ENCODE results near the gene ERN1. TPM values are rescaled to one million over a fixed set of nuclear protein-coding genes. Genes with fewer than 3 reads are reported as not detected.

ERN1 gene
- polyA plus RNA-seq, 1 experiment: 8.6 TPM

- Histone ChIP-seq H3K36me3 (ENCODE audit: control insufficient read depth, insufficient read depth, low read length) (no peaks in the 10 kb centered on the region), H3K27me3 (ENCODE audit: control insufficient read depth, insufficient read depth, low read length) (no peaks in the 10 kb centered on the region), H3K4me3 (ENCODE audit: low read depth, low read length) (no peak overlapping the region)
- POLR2A ChIA-PET: no interaction called here
- no peak for DNase-seq (ENCODE audit: low read depth)
- TF ChIP-seq, protein P1, sequence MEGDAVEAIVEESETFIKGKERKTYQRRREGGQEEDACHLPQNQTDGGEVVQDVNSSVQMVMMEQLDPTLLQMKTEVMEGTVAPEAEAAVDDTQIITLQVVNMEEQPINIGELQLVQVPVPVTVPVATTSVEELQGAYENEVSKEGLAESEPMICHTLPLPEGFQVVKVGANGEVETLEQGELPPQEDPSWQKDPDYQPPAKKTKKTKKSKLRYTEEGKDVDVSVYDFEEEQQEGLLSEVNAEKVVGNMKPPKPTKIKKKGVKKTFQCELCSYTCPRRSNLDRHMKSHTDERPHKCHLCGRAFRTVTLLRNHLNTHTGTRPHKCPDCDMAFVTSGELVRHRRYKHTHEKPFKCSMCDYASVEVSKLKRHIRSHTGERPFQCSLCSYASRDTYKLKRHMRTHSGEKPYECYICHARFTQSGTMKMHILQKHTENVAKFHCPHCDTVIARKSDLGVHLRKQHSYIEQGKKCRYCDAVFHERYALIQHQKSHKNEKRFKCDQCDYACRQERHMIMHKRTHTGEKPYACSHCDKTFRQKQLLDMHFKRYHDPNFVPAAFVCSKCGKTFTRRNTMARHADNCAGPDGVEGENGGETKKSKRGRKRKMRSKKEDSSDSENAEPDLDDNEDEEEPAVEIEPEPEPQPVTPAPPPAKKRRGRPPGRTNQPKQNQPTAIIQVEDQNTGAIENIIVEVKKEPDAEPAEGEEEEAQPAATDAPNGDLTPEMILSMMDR (IDR thresholded peaks at IDR 0.05; ENCODE audit: insufficient read depth, low read depth, low read length): no peak
- CTCF ChIA-PET: interaction anchor here (0.7 to 0.8 kb wide), 2 partner anchors 17 to 18 kb away, joined by 3 to 4 read pairs; no protein-coding TSS in a partner anchor
Observed at GRCh38 chr17:64115043-64115698, 14.8 kb downstream of the ERN1 start.

- ChIA-PET CTCF (interaction anchor here (1.1 to 1.7 kb wide), 2 partner anchors 9 to 27 kb away, joined by 4 read pairs; no protein-coding TSS in a partner anchor), POLR2A (no interaction called here)
- TF ChIP-seq, protein P1 (IDR thresholded peaks at IDR 0.05; ENCODE audit: insufficient read depth, low read depth, low read length): no peak
Observed at GRCh38 chr17:64113006-64113405, 16.9 kb downstream of the ERN1 start.

GRCh38 chr17:64111831-64112230, 18.1 kb downstream of the ERN1 start:
- ChIA-PET CTCF (interaction anchor here (1.1 kb wide), 1 partner anchor 26 kb away, joined by 4 read pairs; no protein-coding TSS in a partner anchor), POLR2A (no interaction called here)
- DNase-seq (ENCODE audit: low read depth): no peak

More at GRCh38 chr17:64113006-64113405, 16.9 kb downstream of the ERN1 start:
- H3K4me3 ChIP-seq (ENCODE audit: low read depth, low read length): no peak overlapping the region
- H3K27me3 ChIP-seq (ENCODE audit: control insufficient read depth, insufficient read depth, low read length): no peaks in the 10 kb centered on the region
- DNase-seq (ENCODE audit: low read depth): no peak
- H3K36me3 ChIP-seq (ENCODE audit: control insufficient read depth, insufficient read depth, low read length): no peaks in the 10 kb centered on the region

GRCh38 chr17:64110379-64111152, 19.4 kb downstream of the ERN1 start:
- H3K4me3 ChIP-seq (ENCODE audit: low read depth, low read length): no peak overlapping the region
- DNase-seq (ENCODE audit: low read depth): no peak
- ChIA-PET CTCF (interaction anchor here (1.0 kb wide), 1 partner anchor 31 kb away, joined by 3 read pairs; no protein-coding TSS in a partner anchor), POLR2A (no interaction called here)
- TF ChIP-seq, protein P1 (IDR thresholded peaks at IDR 0.05; ENCODE audit: insufficient read depth, low read depth, low read length): no peak
- no peaks in the 10 kb centered on the region for H3K36me3 ChIP-seq (ENCODE audit: control insufficient read depth, insufficient read depth, low read length)
- H3K27me3 ChIP-seq (ENCODE audit: control insufficient read depth, insufficient read depth, low read length): no peaks in the 10 kb centered on the region

More at GRCh38 chr17:64111831-64112230, 18.1 kb downstream of the ERN1 start:
- Histone ChIP-seq H3K36me3 (ENCODE audit: control insufficient read depth, insufficient read depth, low read length) (no peaks in the 10 kb centered on the region), H3K4me3 (ENCODE audit: low read depth, low read length) (no peak overlapping the region), H3K27me3 (ENCODE audit: control insufficient read depth, insufficient read depth, low read length) (no peaks in the 10 kb centered on the region)
- TF ChIP-seq, protein P1 (IDR thresholded peaks at IDR 0.05; ENCODE audit: insufficient read depth, low read depth, low read length): no peak

- ChIA-PET CTCF (interaction anchor here (1.0 kb wide), 1 partner anchor 30 kb away, joined by 3 read pairs; no protein-coding TSS in a partner anchor), POLR2A (no interaction called here)
Observed at GRCh38 chr17:64109400-64109799, 20.5 kb downstream of the ERN1 start.

More at GRCh38 chr17:64109400-64109799, 20.5 kb downstream of the ERN1 start:
- H3K27me3 ChIP-seq (ENCODE audit: control insufficient read depth, insufficient read depth, low read length): no peaks in the 10 kb centered on the region
- no peaks in the 10 kb centered on the region for H3K36me3 ChIP-seq (ENCODE audit: control insufficient read depth, insufficient read depth, low read length)
- DNase-seq (ENCODE audit: low read depth): no peak
- TF ChIP-seq, protein P1 (IDR thresholded peaks at IDR 0.05; ENCODE audit: insufficient read depth, low read depth, low read length): no peak
- H3K4me3 ChIP-seq (ENCODE audit: low read depth, low read length): no peak overlapping the region
